ENCODE results near the gene LRRC4C.
"Not testable (repeated sequence)": the region's sequence is repeated elsewhere in the genome, so short reads cannot be mapped to it uniquely, and the experiment has no call there.

Gene LRRC4C

GRCh38 chr11:40203606-40204005 is 1255.8 kb downstream of the LRRC4C start:
- no peak for DNase-seq

GRCh38 chr11:40202589-40203270 is 1256.7 kb downstream of the LRRC4C start:
- no peak for DNase-seq

- DNase-seq = not testable (repeated sequence)
Measured at GRCh38 chr11:40192590-40192989, 1266.9 kb downstream of the LRRC4C start.

GRCh38 chr11:40190294-40190693 is 1269.2 kb downstream of the LRRC4C start:
- DNase-seq = no peak

- peak; percentile 1 for DNase-seq
Measured at GRCh38 chr11:40188848-40189247, 1270.6 kb downstream of the LRRC4C start.

GRCh38 chr11:40187295-40187694 is 1272.2 kb downstream of the LRRC4C start:
- no peak for DNase-seq

- DNase-seq = no peak
Measured at GRCh38 chr11:40186437-40187263, 1272.8 kb downstream of the LRRC4C start.

GRCh38 chr11:40185793-40186192 is 1273.7 kb downstream of the LRRC4C start:
- no peak for DNase-seq

- no peak for DNase-seq
Measured at GRCh38 chr11:40183073-40184064, 1276.1 kb downstream of the LRRC4C start.

- DNase-seq = no peak
Measured at GRCh38 chr11:40179541-40179940, 1279.9 kb downstream of the LRRC4C start.

- DNase-seq = no peak
Measured at GRCh38 chr11:40178470-40178869, 1281.0 kb downstream of the LRRC4C start.

GRCh38 chr11:40175980-40176379 is 1283.5 kb downstream of the LRRC4C start:
- DNase-seq = no peak

GRCh38 chr11:40170078-40170477 is 1289.4 kb downstream of the LRRC4C start:
- no peak for DNase-seq

GRCh38 chr11:40168414-40168813 is 1291.0 kb downstream of the LRRC4C start:
- no peak for DNase-seq

- DNase-seq = not testable (repeated sequence)
Measured at GRCh38 chr11:40167805-40168204, 1291.6 kb downstream of the LRRC4C start.

GRCh38 chr11:40166892-40167291 is 1292.6 kb downstream of the LRRC4C start:
- no peak for DNase-seq

- DNase-seq = no peak
Measured at GRCh38 chr11:40162901-40163883, 1296.3 kb downstream of the LRRC4C start.

GRCh38 chr11:40161854-40162410 is 1297.5 kb downstream of the LRRC4C start:
- no peak for DNase-seq

GRCh38 chr11:40160418-40160817 is 1299.0 kb downstream of the LRRC4C start:
- no peak for DNase-seq

- no peak for DNase-seq
Measured at GRCh38 chr11:40149721-40150120, 1309.7 kb downstream of the LRRC4C start.

- no peak for DNase-seq
Measured at GRCh38 chr11:40140560-40140959, 1318.9 kb downstream of the LRRC4C start.
